Adipocyte (in vitro differentiated cells): ENCODE measurements around the gene GET4.
"Not testable (repeated sequence)": the region's sequence is repeated elsewhere in the genome, so short reads cannot be mapped to it uniquely, and the experiment has no call there.

ENCODE experiments used
- DNase-seq: peaks from one replicate; pipeline ENCODE4 v3.0.0-alpha.2; 2015; ENCODE audit warnings: low read depth
- H3K27me3 ChIP-seq: replicated peaks from 2 replicates; pipeline ENCODE4 v1.7.0; 2013; ENCODE audit warnings: mild to moderate bottlenecking, low read length, moderate library complexity; ENCODE audit not compliant: control insufficient read depth, insufficient read depth
- H3K36me3 ChIP-seq: 2 replicates; pipeline ENCODE4 v1.7.0; 2013; ENCODE audit warnings: low read length, mild to moderate bottlenecking, moderate library complexity; ENCODE audit not compliant: control insufficient read depth, insufficient read depth, severe bottlenecking
- H3K4me1 ChIP-seq: 2 replicates; pipeline ENCODE4 v1.7.0; 2013; ENCODE audit warnings: mild to moderate bottlenecking, low read length, moderate library complexity; ENCODE audit not compliant: control insufficient read depth, insufficient read depth
- H3K4me3 ChIP-seq: 2 replicates; pipeline ENCODE4 v1.7.0; 2013; ENCODE audit warnings: mild to moderate bottlenecking, low read length, moderate library complexity
- H3K9ac ChIP-seq: 2 replicates; pipeline ENCODE4 v1.7.0; 2013; ENCODE audit warnings: mild to moderate bottlenecking, low read length, moderate library complexity
- H3K9me3 ChIP-seq: 2 replicates; pipeline ENCODE4 v1.7.0; 2013; ENCODE audit warnings: mild to moderate bottlenecking, low read length, moderate library complexity; ENCODE audit not compliant: control insufficient read depth

The GET4 gene

DNA sequence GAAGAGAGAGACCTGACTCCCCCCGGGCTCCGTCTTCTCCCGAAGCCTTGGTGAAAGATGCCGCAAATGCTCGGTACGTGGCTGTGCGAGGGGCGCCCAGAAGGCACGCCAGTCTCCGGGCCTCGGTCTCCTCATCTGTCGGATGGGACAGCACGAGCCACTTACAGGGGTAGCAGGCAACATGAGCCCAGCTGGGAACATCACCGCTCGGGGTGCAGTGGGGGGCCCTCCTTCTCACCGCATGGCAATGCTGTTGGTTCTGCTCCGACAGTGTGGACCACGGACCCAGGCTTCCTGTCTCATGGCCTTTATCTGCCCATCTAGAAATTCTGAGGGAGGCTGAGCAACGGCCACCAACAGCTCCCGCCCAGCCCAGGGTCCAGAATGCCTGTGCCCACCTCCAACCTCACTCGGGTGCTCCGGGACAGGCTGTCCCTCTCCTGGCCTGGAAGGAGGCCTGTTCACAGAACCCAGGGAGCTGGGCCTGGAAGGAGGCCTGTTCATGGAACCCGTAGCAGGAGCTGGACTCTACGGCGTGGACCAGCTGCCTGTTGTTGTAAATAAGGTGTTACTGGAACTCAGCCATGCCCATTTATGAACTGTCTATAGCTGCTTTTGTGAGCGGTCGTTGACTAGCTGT, 62.3 kb downstream of the GET4 start:
- DNase-seq: no peak
- Histone ChIP-seq H3K9me3 (peaks cover 8% of the 10 kb centered on the region), H3K4me1 (peaks cover 10% of the 10 kb centered on the region), H3K9ac (no peak overlapping the region), H3K27me3 (no peaks in the 10 kb centered on the region), H3K36me3 (no peaks in the 10 kb centered on the region), H3K4me3 (no peak overlapping the region)

DNA sequence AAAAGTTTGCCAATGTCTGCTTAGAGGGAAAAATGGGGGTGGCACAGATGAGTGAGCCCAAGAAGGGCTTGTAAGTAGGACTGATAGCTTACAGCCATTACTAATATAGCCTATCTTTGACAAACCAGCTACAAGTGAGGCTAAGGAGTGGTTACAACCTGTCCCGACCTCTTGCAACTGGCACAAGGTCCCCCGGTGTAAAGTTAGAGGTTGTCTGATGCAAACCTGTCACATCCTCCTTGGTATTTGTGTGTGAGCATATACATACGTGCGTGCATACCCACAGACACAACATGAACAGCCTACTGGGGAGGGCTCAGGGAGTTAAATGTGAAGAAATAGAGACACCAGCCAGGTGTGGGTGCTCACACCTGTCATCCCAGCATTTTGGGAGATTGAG, 63.5 kb downstream of the GET4 start:
- Histone ChIP-seq H3K36me3 (no peaks in the 10 kb centered on the region), H3K9me3 (peaks cover 8% of the 10 kb centered on the region), H3K27me3 (no peaks in the 10 kb centered on the region), H3K4me3 (no peak overlapping the region), H3K4me1 (peaks cover 10% of the 10 kb centered on the region), H3K9ac (no peak overlapping the region)
- no peak for DNase-seq

- DNase-seq: no peak
- Histone ChIP-seq H3K36me3 (no peaks in the 10 kb centered on the region), H3K27me3 (no peaks in the 10 kb centered on the region), H3K9me3 (peaks cover 8% of the 10 kb centered on the region), H3K9ac (no peak overlapping the region), H3K4me1 (peaks cover 10% of the 10 kb centered on the region), H3K4me3 (no peak overlapping the region)
Measured at GRCh38 chr7:940599-941408, 64.5 kb downstream of the GET4 start.

DNA sequence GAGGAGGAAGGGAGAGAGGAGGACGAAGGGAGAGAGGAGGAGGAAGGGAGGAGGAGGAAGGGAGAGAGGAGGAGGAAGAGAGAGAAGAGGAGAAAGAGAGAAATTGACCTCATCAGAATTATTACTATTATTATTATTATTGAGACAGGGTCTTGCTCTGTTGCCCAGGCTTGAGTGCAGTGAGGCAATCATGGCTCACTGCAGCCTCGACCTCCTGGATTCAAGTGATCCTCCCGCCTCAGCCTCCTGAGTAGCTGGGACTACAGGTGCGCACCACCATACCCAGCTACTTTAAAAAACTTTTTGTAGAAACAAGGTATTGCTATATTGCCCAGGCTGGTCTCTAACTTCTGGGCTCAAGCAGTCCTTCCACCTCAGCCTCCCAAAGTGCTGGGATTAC, 67.4 kb downstream of the GET4 start:
- H3K36me3 ChIP-seq, H3K4me3 ChIP-seq, H3K9me3 ChIP-seq, H3K4me1 ChIP-seq, H3K27me3 ChIP-seq, DNase-seq, H3K9ac ChIP-seq: not testable (repeated sequence)

- no peak for DNase-seq
- H3K27me3 ChIP-seq: peaks cover 12% of the 10 kb centered on the region
- peaks cover 8% of the 10 kb centered on the region for H3K9me3 ChIP-seq
- H3K4me3 ChIP-seq: no peak overlapping the region
- H3K9ac ChIP-seq: no peak overlapping the region
- no peaks in the 10 kb centered on the region for H3K36me3 ChIP-seq
- peaks cover 8% of the 10 kb centered on the region for H3K4me1 ChIP-seq
Measured at GRCh38 chr7:944744-945143, 68.4 kb downstream of the GET4 start.

DNA sequence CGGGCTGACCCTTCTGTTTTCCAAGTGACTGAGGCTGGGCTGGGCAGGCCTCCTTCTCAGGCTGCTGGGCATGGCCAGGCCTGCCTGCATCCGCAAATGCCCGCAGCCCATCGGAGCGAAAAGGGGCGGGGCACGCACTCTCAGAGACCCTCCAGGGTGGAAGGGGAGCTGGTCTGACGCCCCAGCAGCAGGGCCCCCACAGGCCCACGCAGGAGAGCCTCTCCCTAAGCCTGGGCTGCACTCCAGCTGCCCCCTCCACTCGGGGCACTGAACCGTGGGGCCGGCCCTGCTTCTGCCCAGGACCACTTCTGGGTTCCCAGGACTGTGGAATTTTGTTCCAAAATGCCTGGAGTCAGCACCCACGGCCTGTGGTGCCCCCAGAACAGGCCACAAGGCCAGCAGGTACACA, 68.8 kb downstream of the GET4 start:
- Histone ChIP-seq H3K9me3 (peaks cover 8% of the 10 kb centered on the region), H3K4me1 (peaks cover 8% of the 10 kb centered on the region), H3K36me3 (no peaks in the 10 kb centered on the region), H3K9ac (no peak overlapping the region), H3K27me3 (peaks cover 14% of the 10 kb centered on the region), H3K4me3 (no peak overlapping the region)
- DNase-seq: no peak

DNA sequence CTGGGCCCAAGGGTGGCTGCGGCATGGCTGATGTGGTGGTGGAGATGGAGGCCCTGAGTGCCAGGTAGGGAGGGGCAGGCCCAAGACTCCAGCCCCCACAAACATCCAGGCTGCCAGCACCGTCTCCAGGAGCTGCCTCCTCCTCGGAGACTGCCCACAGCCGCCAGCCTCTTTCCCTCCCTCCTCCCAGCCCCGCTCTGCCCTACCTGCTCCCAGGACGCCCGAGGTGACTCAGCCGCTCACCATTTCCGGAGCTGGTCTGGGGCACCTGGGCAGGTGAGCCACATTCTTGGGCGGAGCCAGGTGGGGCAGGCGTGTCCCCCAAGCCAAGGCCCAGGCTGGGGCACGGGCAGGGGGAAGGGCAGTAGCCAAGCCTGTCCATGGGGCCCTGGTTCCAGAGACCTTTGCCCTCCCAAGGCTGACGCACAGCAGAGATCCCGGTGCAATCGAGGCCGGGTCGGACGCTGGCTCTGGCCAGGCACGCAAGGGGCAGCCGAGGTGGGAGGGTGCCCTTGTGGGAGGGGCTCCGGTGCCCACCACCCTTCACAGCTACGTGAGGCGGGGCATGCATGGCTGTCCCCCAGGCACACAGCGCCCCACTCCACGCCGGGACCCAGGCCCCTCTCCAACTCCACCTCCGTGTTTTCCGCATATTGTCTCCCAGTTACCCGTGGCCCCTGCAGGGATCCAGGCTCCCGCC, 69.4 kb downstream of the GET4 start:
- no peak for DNase-seq
- H3K4me1 ChIP-seq: peaks cover 4% of the 10 kb centered on the region

More for the DNA sequence above, 69.4 kb downstream of the GET4 start:
- H3K27me3 ChIP-seq: peaks cover 14% of the 10 kb centered on the region
- H3K4me3 ChIP-seq: no peak overlapping the region
- peaks cover 3% of the 10 kb centered on the region for H3K9me3 ChIP-seq
- H3K9ac ChIP-seq: no peak overlapping the region
- H3K36me3 ChIP-seq: no peaks in the 10 kb centered on the region
